ENCODE results near the gene MRGPRE. TPM values are rescaled to one million over a fixed set of nuclear protein-coding genes. Genes with fewer than 3 reads are reported as not detected.
"Not testable (repeated sequence)": the region's sequence is repeated elsewhere in the genome, so short reads cannot be mapped to it uniquely, and the experiment has no call there.

MRGPRE gene
- total and polyA plus RNA-seq, 2 experiments from 2014 or later = not detected

DNA sequence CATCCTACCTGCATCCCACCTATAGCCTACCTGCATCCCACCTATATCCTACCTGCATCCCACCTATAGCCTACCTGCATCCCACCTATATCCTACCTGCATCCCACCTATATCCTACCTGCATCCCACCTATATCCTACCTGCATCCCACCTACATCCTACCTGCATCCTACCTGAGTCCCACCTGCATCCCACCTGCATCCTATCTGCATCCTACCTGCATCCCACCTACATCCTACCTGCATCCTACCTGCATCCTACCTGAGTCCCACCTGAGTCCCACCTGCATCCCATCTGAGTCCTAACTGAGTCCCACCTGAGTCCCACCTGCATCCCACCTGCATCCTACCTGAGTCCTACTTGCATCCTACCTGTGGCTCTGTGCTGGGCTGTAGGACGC, 25.3 kb upstream of the MRGPRE start:
- H3K9ac ChIP-seq; H3K27ac ChIP-seq; H3K36me3 ChIP-seq (ENCODE audit: low read depth); H2AFZ ChIP-seq; H3K4me2 ChIP-seq (ENCODE audit: unreplicated experiment); in situ Hi-C loops (cut with MboI); H3K79me2 ChIP-seq (ENCODE audit: insufficient read depth); H3K4me1 ChIP-seq (ENCODE audit: insufficient read depth); H3K4me3 ChIP-seq; H4K20me1 ChIP-seq (ENCODE audit: insufficient read depth); DNase-seq; H3K9me3 ChIP-seq (ENCODE audit: low read depth); H3K9me2 ChIP-seq (ENCODE audit: insufficient read depth); H3F3A ChIP-seq (ENCODE audit: insufficient read depth); H3K27me3 ChIP-seq (replicated peaks; ENCODE audit: insufficient read depth): not testable (repeated sequence)
- 86 to 100% methylated on average over 1 of the region's 1 CpG for WGBS, 2 experiments (ENCODE audit: low coverage in 1 of 2, low lambda C conversion rate in 2 of 2, missing lambda C conversion rate in 2 of 2)

DNA sequence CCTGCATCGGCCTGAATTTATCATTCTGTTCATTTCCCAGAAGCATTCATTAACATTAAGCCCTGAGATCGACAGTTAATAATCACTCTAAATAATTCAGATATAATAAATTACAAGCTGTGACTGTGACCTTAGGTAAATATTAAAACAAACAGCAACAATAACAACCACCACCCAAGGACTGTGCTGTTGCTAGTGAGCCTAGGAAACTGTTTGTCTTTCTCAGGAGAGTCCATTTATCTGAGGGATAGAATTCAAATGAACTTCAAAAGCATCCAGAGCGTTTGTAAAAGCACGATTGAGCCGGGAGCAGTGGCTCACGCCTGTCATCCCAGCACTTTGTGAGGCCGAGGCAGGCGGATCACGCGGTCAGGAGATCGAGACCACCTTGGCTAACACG, 23.0 kb upstream of the MRGPRE start:
- H3F3A ChIP-seq (ENCODE audit: insufficient read depth); H3K9ac ChIP-seq; H3K4me1 ChIP-seq (ENCODE audit: insufficient read depth); H3K9me3 ChIP-seq (ENCODE audit: low read depth); H2AFZ ChIP-seq; DNase-seq; H3K4me2 ChIP-seq (ENCODE audit: unreplicated experiment); H4K20me1 ChIP-seq (ENCODE audit: insufficient read depth); H3K79me2 ChIP-seq (ENCODE audit: insufficient read depth); H3K4me3 ChIP-seq; H3K36me3 ChIP-seq (ENCODE audit: low read depth); H3K9me2 ChIP-seq (ENCODE audit: insufficient read depth); H3K27ac ChIP-seq; in situ Hi-C loops (cut with MboI); H3K27me3 ChIP-seq (replicated peaks; ENCODE audit: insufficient read depth): not testable (repeated sequence)
- 85% methylated on average over 6 of the region's 12 CpGs; no CpG with 5 or more reads in 1 of the 2 experiments for WGBS, 2 experiments (ENCODE audit: low coverage in 1 of 2, low lambda C conversion rate in 2 of 2, missing lambda C conversion rate in 2 of 2)

DNA sequence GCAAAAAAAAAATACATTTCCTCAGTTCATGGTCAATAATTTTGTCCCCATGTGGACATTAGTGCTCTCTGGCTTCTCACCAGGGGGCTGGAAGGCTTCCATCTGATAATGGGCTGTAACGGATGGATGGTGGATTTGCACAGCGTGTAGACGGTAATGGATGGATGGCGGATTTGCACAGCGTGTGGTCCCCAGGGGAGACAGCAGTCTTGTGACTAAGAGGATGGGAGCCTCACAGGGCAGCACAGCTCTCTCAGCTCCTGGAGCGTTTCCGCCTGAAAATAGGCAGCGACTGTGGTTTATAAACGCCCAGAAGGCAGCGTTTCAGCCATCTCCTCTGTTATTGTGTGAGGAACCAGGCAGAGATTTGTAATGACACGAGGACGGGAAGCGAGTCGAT, 22.6 kb upstream of the MRGPRE start:
- H3K27me3 ChIP-seq (replicated peaks; ENCODE audit: insufficient read depth); H3K9ac ChIP-seq; H3K36me3 ChIP-seq (ENCODE audit: low read depth); H3K9me3 ChIP-seq (ENCODE audit: low read depth); H3K4me1 ChIP-seq (ENCODE audit: insufficient read depth); H3F3A ChIP-seq (ENCODE audit: insufficient read depth); H4K20me1 ChIP-seq (ENCODE audit: insufficient read depth); in situ Hi-C loops (cut with MboI); H2AFZ ChIP-seq; DNase-seq; H3K4me2 ChIP-seq (ENCODE audit: unreplicated experiment); H3K4me3 ChIP-seq; H3K27ac ChIP-seq; H3K9me2 ChIP-seq (ENCODE audit: insufficient read depth); H3K79me2 ChIP-seq (ENCODE audit: insufficient read depth): not testable (repeated sequence)
- no CpG with 5 or more reads among the region's 14 CpGs for WGBS, 2 experiments (ENCODE audit: low coverage in 1 of 2, low lambda C conversion rate in 2 of 2, missing lambda C conversion rate in 2 of 2)

DNA sequence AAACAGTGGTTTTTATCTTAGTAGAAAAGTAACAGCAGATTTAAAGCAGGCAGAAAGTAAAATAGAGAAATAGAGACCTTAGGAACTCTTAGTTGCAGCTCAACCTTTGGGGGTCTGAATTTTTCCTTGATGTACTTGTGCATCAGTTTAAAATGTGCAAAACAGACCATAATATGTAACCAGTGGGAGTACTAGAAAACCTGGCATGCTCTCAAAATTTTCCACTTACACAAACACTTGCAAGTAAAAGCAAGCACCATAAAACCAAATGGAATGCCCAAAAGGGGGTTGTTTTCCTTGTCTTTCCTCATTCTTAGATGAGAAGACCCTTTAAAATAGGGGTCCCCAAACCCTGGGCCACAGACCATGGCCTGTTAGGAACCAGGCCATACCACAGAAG, 12.9 kb upstream of the MRGPRE start:
- Histone ChIP-seq H3K79me2 (ENCODE audit: insufficient read depth) (no peaks in the 10 kb centered on the region), H3K27ac (no peak overlapping the region), H3K36me3 (ENCODE audit: low read depth) (no peaks in the 10 kb centered on the region), H3F3A (ENCODE audit: insufficient read depth) (no peaks in the 10 kb centered on the region), H3K4me2 (ENCODE audit: unreplicated experiment) (no peak overlapping the region), H4K20me1 (ENCODE audit: insufficient read depth) (no peaks in the 10 kb centered on the region), H3K9me3 (ENCODE audit: low read depth) (no peaks in the 10 kb centered on the region), H3K9me2 (ENCODE audit: insufficient read depth) (no peaks in the 10 kb centered on the region), H3K9ac (no peak overlapping the region), H3K4me1 (ENCODE audit: insufficient read depth) (no peaks in the 10 kb centered on the region), H3K4me3 (no peak overlapping the region), H2AFZ (no peak overlapping the region), H3K27me3 (replicated peaks; ENCODE audit: insufficient read depth) (peaks cover 34% of the 10 kb centered on the region)
- no peak for TF ChIP-seq EZH2phosphoT487 (IDR thresholded peaks at IDR 0.05; ENCODE audit: insufficient read depth, low read depth)
- no peak for TF ChIP-seq EZH2 (IDR thresholded peaks at IDR 0.05; ENCODE audit: insufficient read depth, poor library complexity, severe bottlenecking)
- no peak for DNase-seq
- in situ Hi-C loops (cut with MboI) = no loop called here

DNA sequence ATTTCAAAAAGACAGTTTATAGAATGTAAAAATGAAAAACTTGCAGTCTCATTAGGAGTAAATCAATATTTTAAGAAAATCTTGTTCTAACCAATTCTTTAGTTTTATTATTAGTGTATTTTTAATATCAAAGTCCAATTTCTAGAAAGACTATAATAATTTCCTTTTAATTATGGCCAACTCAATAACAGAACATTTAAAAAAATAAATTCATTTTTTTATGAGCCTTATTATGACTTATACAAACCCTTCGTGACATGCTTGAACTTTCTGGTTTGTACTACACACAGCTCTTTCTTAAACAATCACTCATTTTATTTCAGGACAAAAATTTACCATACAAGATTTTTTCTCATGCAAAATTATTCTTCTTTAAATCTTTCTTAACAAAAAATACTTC, 11.7 kb upstream of the MRGPRE start:
- Histone ChIP-seq H2AFZ (no peak overlapping the region), H4K20me1 (ENCODE audit: insufficient read depth) (no peaks in the 10 kb centered on the region), H3K9me2 (ENCODE audit: insufficient read depth) (no peaks in the 10 kb centered on the region), H3K4me2 (ENCODE audit: unreplicated experiment) (no peak overlapping the region), H3K4me3 (no peak overlapping the region), H3K9ac (no peak overlapping the region), H3K4me1 (ENCODE audit: insufficient read depth) (no peaks in the 10 kb centered on the region), H3K9me3 (ENCODE audit: low read depth) (no peaks in the 10 kb centered on the region), H3K36me3 (ENCODE audit: low read depth) (no peaks in the 10 kb centered on the region), H3F3A (ENCODE audit: insufficient read depth) (no peaks in the 10 kb centered on the region), H3K27ac (no peak overlapping the region), H3K27me3 (replicated peaks; ENCODE audit: insufficient read depth) (peaks cover 44% of the 10 kb centered on the region), H3K79me2 (ENCODE audit: insufficient read depth) (no peaks in the 10 kb centered on the region)
- TF ChIP-seq EZH2 (IDR thresholded peaks at IDR 0.05; ENCODE audit: insufficient read depth, poor library complexity, severe bottlenecking) (no peak), EZH2phosphoT487 (IDR thresholded peaks at IDR 0.05; ENCODE audit: insufficient read depth, low read depth) (no peak)
- in situ Hi-C loops (cut with MboI) = no loop called here
- no peak for DNase-seq
- 8 to 26% methylated on average over 1 of the region's 1 CpG for WGBS, 2 experiments (ENCODE audit: low coverage in 1 of 2, low lambda C conversion rate in 2 of 2, missing lambda C conversion rate in 2 of 2)

Measured in GM23248 (cell line).